ENCODE measurements around the gene SLC1A5.

The SLC1A5 gene

GRCh38 chr19:46742926-46743480 is 45.4 kb downstream of the SLC1A5 start:
- Histone ChIP-seq H3K27ac (ENCODE audit: extremely low read depth, low read depth, low read length) (no peak overlapping the region), H3K4me1 (ENCODE audit: control insufficient read depth, insufficient read depth, low read length) (peaks cover 6% of the 10 kb centered on the region), H3K4me3 (ENCODE audit: low read depth, low read length) (no peak overlapping the region), H3K9me3 (ENCODE audit: control insufficient read depth, insufficient read depth, low read depth, low read length) (no peaks in the 10 kb centered on the region), H3K36me3 (ENCODE audit: control insufficient read depth in 2 of 2, insufficient read depth in 1 of 2, low read length in 2 of 2) (peaks cover 9 to 43% of the 10 kb centered on the region in 2 experiments; a peak in 2 of 3 replicates)
- ChIA-PET POLR2A (interaction anchor here (0.5 to 1.0 kb wide), 2 partner anchors 45 to 53 kb away, joined by 3 to 6 read pairs; partner anchors contain the start of gene SLC1A5), CTCF (interaction anchor here (0.5 to 3.1 kb wide), 7 partner anchors 8 to 38 kb away, joined by 3 to 17 read pairs (median 7); no protein-coding TSS in a partner anchor)
- TF ChIP-seq ZNF146 (tag by site-specific recombination; IDR thresholded peaks at IDR 0.05) (peak; percentile 10; the same call in 1 of the 2 replicates), PRDM1 (tag by site-specific recombination; IDR thresholded peaks at IDR 0.05) (peak; percentile 87), ZNF48 (tag by site-specific recombination; IDR thresholded peaks at IDR 0.05) (no peak), ZNF211 (tag by site-specific recombination; IDR thresholded peaks at IDR 0.05; ENCODE audit: low read depth) (no peak)

- CTCF ChIA-PET, result interaction anchor here (0.6 to 3.1 kb wide), 6 partner anchors 10 to 224 kb away, joined by 3 to 17 read pairs (median 6); no protein-coding TSS in a partner anchor
These were observed 46.9 kb downstream of the SLC1A5 start for GRCh38 chr19:46741447-46741846.

GRCh38 chr19:46739290-46739771 is 49.1 kb downstream of the SLC1A5 start:
- Histone ChIP-seq H3K4me3 (ENCODE audit: low read depth, low read length) (no peak overlapping the region), H3K27ac (ENCODE audit: extremely low read depth, low read depth, low read length) (no peak overlapping the region), H3K9me3 (ENCODE audit: control insufficient read depth, insufficient read depth, low read depth, low read length) (no peaks in the 10 kb centered on the region), H3K36me3 (ENCODE audit: control insufficient read depth in 2 of 2, insufficient read depth in 1 of 2, low read length in 2 of 2) (peaks cover 38 to 68% of the 10 kb centered on the region in 2 experiments), H3K4me1 (ENCODE audit: control insufficient read depth, insufficient read depth, low read length) (peaks cover 3% of the 10 kb centered on the region; the same call in 1 of the 2 replicates)
- ChIA-PET POLR2A (no interaction called here), CTCF (interaction anchor here (0.6 to 1.0 kb wide), 3 partner anchors 11 to 35 kb away, joined by 4 to 5 read pairs (median 4); no protein-coding TSS in a partner anchor)
- peak; percentile 47 for TF ChIP-seq ZFHX2 (tag by site-specific recombination; conservative IDR thresholded peaks at IDR 0.05)
- TF ChIP-seq ZNF248 (tag by site-specific recombination; IDR thresholded peaks at IDR 0.05), result no peak
- no peak for TF ChIP-seq OVOL3 (tag by site-specific recombination; IDR thresholded peaks at IDR 0.05)
- peak; percentile 69 for TF ChIP-seq SCRT2 (tag by site-specific recombination; IDR thresholded peaks at IDR 0.05)
- TF ChIP-seq EGR2 (tag by site-specific recombination; IDR thresholded peaks at IDR 0.05; ENCODE audit: low read depth), result peak; percentile 72

More at GRCh38 chr19:46741447-46741846, 46.9 kb downstream of the SLC1A5 start:
- peaks cover 18 to 59% of the 10 kb centered on the region in 2 experiments for H3K36me3 ChIP-seq (ENCODE audit: control insufficient read depth in 2 of 2, insufficient read depth in 1 of 2, low read length in 2 of 2)
- TF ChIP-seq ZNF148 (tag by site-specific recombination; IDR thresholded peaks at IDR 0.05; ENCODE audit: borderline replicate concordance) (no peak), SP3 (tag by site-specific recombination; IDR thresholded peaks at IDR 0.05) (no peak), ZNF10 (tag by site-specific recombination; IDR thresholded peaks at IDR 0.05) (no peak), ZSCAN16 (tag by site-specific recombination; IDR thresholded peaks at IDR 0.05) (no peak), ZNF645 (tag by site-specific recombination; IDR thresholded peaks at IDR 0.05) (no peak), ZBTB21 (tag by site-specific recombination; IDR thresholded peaks at IDR 0.05) (no peak), ZNF654 (tag by site-specific recombination; IDR thresholded peaks at IDR 0.05; ENCODE audit: low read depth) (no peak), ZNF473 (tag by site-specific recombination; IDR thresholded peaks at IDR 0.05) (no peak), ZNF223 (tag by site-specific recombination; IDR thresholded peaks at IDR 0.05) (no peak), ZNF624 (tag by site-specific recombination; IDR thresholded peaks at IDR 0.05) (no peak)
- H3K27ac ChIP-seq (ENCODE audit: extremely low read depth, low read depth, low read length), result no peak overlapping the region
- POLR2A ChIA-PET, result interaction anchor here (0.5 to 1.4 kb wide), 5 partner anchors 27 to 295 kb away, joined by 3 to 4 read pairs (median 4); partner anchors contain the start of gene SLC1A5
- peaks cover 3% of the 10 kb centered on the region; the same call in 1 of the 2 replicates for H3K4me1 ChIP-seq (ENCODE audit: control insufficient read depth, insufficient read depth, low read length)
- no peak overlapping the region for H3K4me3 ChIP-seq (ENCODE audit: low read depth, low read length)
- H3K9me3 ChIP-seq (ENCODE audit: control insufficient read depth, insufficient read depth, low read depth, low read length), result no peaks in the 10 kb centered on the region

All from HEK293 (cell line).